Lower leg skin (tissue), 3 donors: ENCODE measurements around the gene TBC1D13.

Experiments
- POLR2A ChIP-seq, 2 donors: fragments of 450-650 bp; IDR thresholded peaks; one replicate each; pipeline ENCODE4 v1.6.1; 2016 to 2017; ENCODE audit warnings: antibody characterized with exemption in 2 of 2, mild to moderate bottlenecking in 1 of 2, moderate library complexity in 1 of 2
- TF ChIP-seq, protein P1 (sequence below), 3 donors: fragments of 450-650 bp; IDR thresholded peaks; one replicate each; pipeline ENCODE4 v1.5.1; 2016; ENCODE audit warnings: antibody characterized with exemption in 3 of 3, mild to moderate bottlenecking in 3 of 3, moderate library complexity in 2 of 3

DNA sequence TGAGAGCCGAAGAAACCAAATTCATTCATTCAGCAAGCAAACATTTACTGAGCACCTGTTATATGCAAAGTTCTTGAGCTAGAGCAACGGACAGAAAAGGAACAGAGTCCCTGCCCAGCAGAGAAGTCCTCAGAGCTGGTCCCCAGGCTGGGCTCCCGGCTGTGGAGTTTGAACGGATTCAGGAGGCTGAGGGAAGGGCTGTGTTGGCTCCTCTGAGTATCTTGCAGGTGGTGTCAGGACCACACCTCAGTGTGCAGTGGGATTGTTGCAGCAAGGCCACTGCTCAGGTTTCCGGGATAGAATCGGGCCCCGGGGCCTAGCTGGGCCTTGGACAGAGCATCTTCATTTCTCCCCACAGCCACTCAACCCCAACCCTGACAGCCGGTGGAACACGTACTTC is 5.1 kb downstream of the TBC1D13 start:
- no peak for TF ChIP-seq POLR2A (IDR thresholded peaks at IDR 0.05)
- TF ChIP-seq, protein P1, sequence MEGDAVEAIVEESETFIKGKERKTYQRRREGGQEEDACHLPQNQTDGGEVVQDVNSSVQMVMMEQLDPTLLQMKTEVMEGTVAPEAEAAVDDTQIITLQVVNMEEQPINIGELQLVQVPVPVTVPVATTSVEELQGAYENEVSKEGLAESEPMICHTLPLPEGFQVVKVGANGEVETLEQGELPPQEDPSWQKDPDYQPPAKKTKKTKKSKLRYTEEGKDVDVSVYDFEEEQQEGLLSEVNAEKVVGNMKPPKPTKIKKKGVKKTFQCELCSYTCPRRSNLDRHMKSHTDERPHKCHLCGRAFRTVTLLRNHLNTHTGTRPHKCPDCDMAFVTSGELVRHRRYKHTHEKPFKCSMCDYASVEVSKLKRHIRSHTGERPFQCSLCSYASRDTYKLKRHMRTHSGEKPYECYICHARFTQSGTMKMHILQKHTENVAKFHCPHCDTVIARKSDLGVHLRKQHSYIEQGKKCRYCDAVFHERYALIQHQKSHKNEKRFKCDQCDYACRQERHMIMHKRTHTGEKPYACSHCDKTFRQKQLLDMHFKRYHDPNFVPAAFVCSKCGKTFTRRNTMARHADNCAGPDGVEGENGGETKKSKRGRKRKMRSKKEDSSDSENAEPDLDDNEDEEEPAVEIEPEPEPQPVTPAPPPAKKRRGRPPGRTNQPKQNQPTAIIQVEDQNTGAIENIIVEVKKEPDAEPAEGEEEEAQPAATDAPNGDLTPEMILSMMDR (IDR thresholded peaks at IDR 0.05): no peak
